GM19372 (cell line): Measurements from ENCODE around the gene COA1.
"Not testable (repeated sequence)": the region's sequence is repeated elsewhere in the genome, so short reads cannot be mapped to it uniquely, and the experiment has no call there.

ENCODE experiments used
- ATAC-seq: cut with Tn5 transposase; IDR thresholded peaks from one replicate; pipeline ENCODE4 v1.9.1; 2021; ENCODE audit warnings: mild to moderate bottlenecking, low read depth, moderate library complexity; ENCODE audit not compliant: unreplicated experiment

The COA1 gene

GRCh38 chr7:43758822-43759683 is 29.7 kb upstream of the COA1 start:
- peak; percentile 49 for ATAC-seq

GRCh38 chr7:43758029-43758821 is 28.9 kb upstream of the COA1 start, which contains the start of gene BLVRA:
Gene BLVRA (plus strand): TSS chr7:43758680. CDS start chr7:43771159, 12,479 bp downstream.
- ATAC-seq: peak; percentile 78

DNA sequence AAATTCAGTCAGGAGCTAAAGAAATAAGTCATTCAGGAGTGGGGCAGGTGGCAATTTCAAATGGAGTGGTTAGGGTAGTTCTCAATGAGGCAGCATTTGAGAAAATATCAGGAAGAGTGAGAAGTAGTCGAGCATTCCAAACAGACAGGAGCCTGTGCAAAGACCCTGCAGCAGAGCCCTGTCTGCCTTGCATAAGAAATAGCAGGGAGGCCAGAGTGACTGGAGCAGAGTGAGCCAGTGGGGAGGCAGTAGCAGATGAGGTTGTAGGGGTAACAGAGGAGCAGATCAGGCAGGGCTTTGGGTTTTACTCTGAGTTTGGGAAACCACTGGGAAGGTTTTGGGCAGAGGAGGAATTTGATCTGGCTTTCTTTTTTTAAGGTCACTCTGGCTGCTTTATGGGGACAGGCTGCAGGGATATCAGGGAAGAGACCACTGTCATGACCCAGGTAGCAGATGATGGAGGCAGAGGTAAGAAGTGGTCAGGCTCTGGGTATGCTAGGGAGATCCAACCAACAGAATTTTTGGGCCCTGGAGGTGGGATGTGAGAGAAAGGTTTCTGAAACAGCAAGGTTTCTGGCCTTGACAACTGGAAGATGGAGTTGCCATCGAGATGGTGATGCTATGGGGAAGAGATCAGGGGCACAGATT is 27.9 kb upstream of the COA1 start:
- no peak for ATAC-seq

DNA sequence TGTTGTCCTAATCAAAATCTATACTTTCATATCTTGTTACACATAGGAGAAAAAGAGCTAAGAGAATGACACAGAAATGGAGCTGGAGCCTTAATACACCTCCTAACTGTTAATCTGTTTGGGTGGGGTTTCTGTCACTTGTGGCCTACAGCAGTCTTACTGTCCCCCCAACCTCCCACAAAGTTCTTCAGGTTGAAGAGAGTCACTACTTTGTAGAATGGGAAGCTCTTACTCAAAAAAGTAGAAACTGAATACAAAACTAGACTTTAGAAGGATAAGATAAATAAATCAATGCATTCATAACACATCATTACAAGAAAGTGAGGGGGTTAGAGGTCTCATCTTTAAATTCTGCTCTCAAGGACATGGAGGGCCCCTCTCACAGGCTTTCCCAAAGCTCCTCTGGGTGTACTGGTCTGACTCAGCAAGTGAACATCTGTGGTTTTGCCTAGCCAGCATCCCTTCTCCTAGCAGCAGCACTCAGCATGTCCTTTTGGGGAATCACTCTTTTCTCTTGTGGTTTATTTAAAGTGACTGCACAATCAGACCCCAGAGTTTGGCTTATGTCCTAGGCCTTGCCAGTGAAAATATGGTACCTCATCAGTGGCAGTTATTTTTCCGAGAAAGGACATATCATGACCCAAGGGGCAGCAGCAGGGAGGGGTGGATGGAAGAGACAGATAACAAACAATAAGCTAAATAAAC is 27.2 kb upstream of the COA1 start:
- no peak for ATAC-seq

DNA sequence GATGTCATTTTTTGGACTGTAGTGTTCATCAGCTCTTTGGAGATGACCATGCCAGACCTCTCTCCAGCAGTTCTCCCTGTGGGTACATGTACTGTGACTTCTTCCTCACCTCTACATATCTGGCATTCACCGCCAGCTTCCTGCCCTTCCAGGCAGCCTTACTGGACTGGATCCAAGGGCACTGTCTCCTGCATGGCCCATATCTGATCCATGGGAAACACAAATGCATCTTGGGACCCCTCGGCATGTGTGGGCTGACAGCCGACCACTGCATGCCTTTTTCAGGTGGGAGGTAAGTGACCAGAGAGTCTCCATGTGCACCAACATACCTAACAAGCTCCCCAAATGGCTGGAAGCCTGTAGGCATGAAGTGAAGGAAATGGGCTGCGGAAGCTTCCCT is 25.3 kb upstream of the COA1 start:
- ATAC-seq: no peak

- no peak for ATAC-seq
These were observed 24.5 kb upstream of the COA1 start for GRCh38 chr7:43753843-43754242.

- ATAC-seq: no peak
These were observed 24.0 kb upstream of the COA1 start for GRCh38 chr7:43753271-43753810.

DNA sequence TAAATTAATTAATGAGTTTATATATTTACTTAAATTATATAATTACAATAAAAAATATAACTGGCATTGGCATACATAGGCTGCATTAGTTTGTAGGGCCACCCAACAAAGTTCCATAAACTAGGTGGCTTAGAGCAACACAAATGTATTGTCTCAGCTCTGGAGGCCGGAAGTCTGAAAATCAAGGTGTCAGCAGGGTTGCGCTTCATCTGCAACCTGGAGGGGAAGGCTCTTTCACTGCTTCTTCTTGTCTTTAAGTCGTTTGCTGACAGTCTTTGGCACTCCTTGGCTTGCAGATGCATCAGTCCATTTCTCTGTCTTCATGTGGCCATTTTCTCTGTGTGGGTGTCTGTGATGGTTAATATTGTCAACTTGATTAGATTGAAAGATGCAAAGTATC is 23.1 kb upstream of the COA1 start:
- no peak for ATAC-seq

- no peak for ATAC-seq
These were observed 20.9 kb upstream of the COA1 start for GRCh38 chr7:43750016-43750887.

DNA sequence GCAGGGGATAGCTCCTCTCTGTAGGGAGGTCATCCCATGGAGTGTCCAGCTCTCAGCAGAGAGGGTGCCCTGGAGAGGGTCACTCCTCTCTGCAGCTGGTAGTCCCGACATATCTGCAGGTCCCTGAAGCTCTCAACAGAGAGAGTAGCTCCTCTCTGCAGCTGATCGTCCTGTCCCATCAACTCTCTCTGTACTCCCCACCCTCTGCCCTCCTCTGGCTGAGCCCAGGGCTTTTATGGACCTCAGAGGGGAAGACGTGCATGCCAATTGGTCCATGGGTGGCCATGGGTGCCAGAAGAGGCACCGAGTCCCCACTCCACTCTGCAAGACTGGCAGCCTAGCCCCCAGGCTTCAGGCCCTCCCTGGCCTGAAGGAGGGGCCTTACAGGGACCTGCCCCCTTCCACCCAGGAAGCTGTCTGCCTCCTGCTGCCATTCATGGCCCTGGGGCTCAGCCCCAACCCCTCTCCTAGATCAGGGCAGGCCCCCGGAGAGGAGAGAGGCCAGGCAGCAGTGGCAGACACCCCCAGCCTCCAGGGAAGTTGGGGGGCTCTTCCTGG is 20.1 kb upstream of the COA1 start:
- ATAC-seq: no peak

- ATAC-seq: no peak
These were observed 18.2 kb upstream of the COA1 start for GRCh38 chr7:43747328-43748105.

DNA sequence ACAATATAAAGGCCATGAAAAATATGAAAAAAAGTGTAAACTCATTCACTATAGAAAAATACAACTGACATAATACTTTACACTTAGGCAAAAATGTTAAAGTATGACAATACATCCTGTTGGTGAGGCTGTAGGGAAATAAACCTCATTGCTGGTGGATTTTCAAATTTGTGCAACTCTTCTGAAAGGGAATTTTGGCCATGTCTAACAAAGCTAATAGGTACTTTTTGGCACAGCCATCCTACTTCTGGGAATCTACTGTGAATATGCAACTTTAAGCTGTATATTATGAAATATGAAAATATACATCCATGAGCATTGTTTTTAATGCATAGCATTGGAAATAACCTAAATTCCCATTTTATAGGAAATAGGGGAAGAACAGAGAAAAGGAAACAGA is 13.4 kb upstream of the COA1 start:
- ATAC-seq: no peak

GRCh38 chr7:43737467-43738127 is 8.3 kb upstream of the COA1 start:
- ATAC-seq: no peak

- peak; percentile 69 for ATAC-seq
These were observed 6.7 kb upstream of the COA1 start for GRCh38 chr7:43735802-43736603.

GRCh38 chr7:43735403-43735801 is 6.1 kb upstream of the COA1 start:
- peak; percentile 12 for ATAC-seq

- ATAC-seq: not testable (repeated sequence)
These were observed 5.4 kb upstream of the COA1 start for GRCh38 chr7:43734575-43735332.
